Natural killer cell (primary cell): ENCODE data around the gene KARS1. TPM values are rescaled to one million over a fixed set of nuclear protein-coding genes. Genes with fewer than 3 reads are reported as not detected.
A peak's percentile ranks its signal among the peaks of the same experiment; 100 is the strongest.

Experiments used
- ATAC-seq, 3 donors: fragments of 150-1000 bp in 2 of 3; fragments of 200-7000 bp in 1 of 3; cut with Tn5 transposase; 1 replicate in 1 of 3; 2 replicates in 2 of 3; pipeline ENCODE4 v1.10.0; 2021; ENCODE audit warnings: mild to moderate bottlenecking in 2 of 3, moderate library complexity in 2 of 3
- DNase-seq, 2 donors: peaks; one replicate each; pipeline versions ENCODE4 v3.0.0 to v3.0.0-alpha.2; 2013 to 2021; ENCODE audit warnings: mixed read lengths in 1 of 2
- H3K27ac ChIP-seq: one replicate; pipeline ENCODE4 v1.5.1; 2013; ENCODE audit warnings: mild to moderate bottlenecking, low read length
- H3K27me3 ChIP-seq: one replicate; pipeline ENCODE4 v1.6.1; 2013; ENCODE audit warnings: low read length; ENCODE audit not compliant: control insufficient read depth, insufficient read depth
- H3K36me3 ChIP-seq: one replicate; pipeline ENCODE4 v1.6.1; 2013; ENCODE audit warnings: low read length; ENCODE audit not compliant: control insufficient read depth, insufficient read depth
- H3K4me1 ChIP-seq: one replicate; pipeline ENCODE4 v1.6.1; 2013; ENCODE audit warnings: low read length; ENCODE audit not compliant: control insufficient read depth, insufficient read depth
- H3K4me3 ChIP-seq: one replicate; pipeline ENCODE4 v1.5.1; 2013; ENCODE audit warnings: low read length
- H3K9me3 ChIP-seq: one replicate; pipeline ENCODE4 v1.6.1; 2013; ENCODE audit warnings: low read length; ENCODE audit not compliant: control insufficient read depth, insufficient read depth
- H3K27ac Mint-ChIP-seq, 2 donors: one replicate each; pipeline ENCODE4 v1.8.0; 2022; ENCODE audit warnings: mild to moderate bottlenecking in 2 of 2, mixed read lengths in 2 of 2, moderate library complexity in 1 of 2
- H3K27me3 Mint-ChIP-seq, 2 donors: one replicate each; pipeline ENCODE4 v1.8.0; 2022; ENCODE audit warnings: low read depth in 2 of 2, mixed read lengths in 2 of 2
- H3K36me3 Mint-ChIP-seq: one replicate; pipeline ENCODE4 v1.8.0; 2022; ENCODE audit warnings: mixed read lengths
- H3K4me1 Mint-ChIP-seq, 2 donors: one replicate each; pipeline ENCODE4 v1.8.0; 2022; ENCODE audit warnings: mixed read lengths in 2 of 2
- H3K4me3 Mint-ChIP-seq: one replicate; pipeline ENCODE4 v1.8.0; 2022; ENCODE audit warnings: mild to moderate bottlenecking, moderate library complexity, mixed read lengths
- H3K9me3 Mint-ChIP-seq, 2 donors: one replicate each; pipeline ENCODE4 v1.8.0; 2022; ENCODE audit warnings: mixed read lengths in 2 of 2
- CTCF ChIP-seq: fragments of 200-600 bp; IDR thresholded peaks from one replicate; pipeline ENCODE4 v1.8.0; 2022; ENCODE audit warnings: antibody characterized with exemption
- WGBS: methylation state at CpG from one replicate; pipeline ENCODE4 v1.1.7; 2013; ENCODE audit warnings: missing lambda C conversion rate; ENCODE audit not compliant: insufficient coverage; 5-methylcytosine and 5-hydroxymethylcytosine counted together
- intact Hi-C: fragments of 100-400 bp; cut with micrococcal nuclease; formaldehyde crosslinking; loops from one replicate; pipeline ENCODE4 v1.14.2; 2022
- total RNA-seq, 4 donors: library from RNA; stranded (reverse); fragments of 120-200 nt in 1 of 4; gene quantifications; one replicate each; pipeline versions ENCODE4 v1.2.3 to v1.2.4, GENCODE V29; 2013 to 2022

The KARS1 gene
- total RNA-seq, 3 donors from 2014 or later (not counting 1 experiment from before 2014, with no cell fraction given): 102 to 123 (median 114) TPM

- 81% methylated on average over 3 of the region's 4 CpGs for WGBS
- Mint-ChIP-seq H3K36me3 (peaks cover 17% of the 10 kb centered on the region), H3K27ac (peak overlapping the region; percentile 31 to 73), H3K4me1 (peaks cover 18 to 25% of the 10 kb centered on the region in 2 donors), H3K9me3 (no peaks in the 10 kb centered on the region), H3K27me3 (no peaks in the 10 kb centered on the region), H3K4me3 (no peak overlapping the region)
- no peak for ATAC-seq
- peaks cover 41% of the 10 kb centered on the region for H3K36me3 ChIP-seq
- intact Hi-C loops: no loop called here
- no peak for TF ChIP-seq CTCF
- no peak overlapping the region for H3K27ac ChIP-seq
- no peak for DNase-seq
- no peaks in the 10 kb centered on the region for H3K27me3 ChIP-seq
- no peaks in the 10 kb centered on the region for H3K4me1 ChIP-seq
- no peak overlapping the region for H3K4me3 ChIP-seq
- no peaks in the 10 kb centered on the region for H3K9me3 ChIP-seq
Measured at GRCh38 chr16:75660726-75661302, 13.3 kb upstream of the KARS1 start.

GRCh38 chr16:75660321-75660720 is 12.9 kb upstream of the KARS1 start:
- no peak overlapping the region for H3K4me3 Mint-ChIP-seq
- intact Hi-C loops: no loop called here
- no peak for ATAC-seq
- TF ChIP-seq CTCF: no peak
- Histone ChIP-seq H3K27me3 (no peaks in the 10 kb centered on the region), H3K27ac (no peak overlapping the region), H3K4me1 (no peaks in the 10 kb centered on the region), H3K4me3 (no peak overlapping the region), H3K36me3 (peaks cover 45% of the 10 kb centered on the region), H3K9me3 (no peaks in the 10 kb centered on the region)
- no peaks in the 10 kb centered on the region for H3K27me3 Mint-ChIP-seq
- H3K4me1 Mint-ChIP-seq: peaks cover 18 to 26% of the 10 kb centered on the region in 2 donors
- peaks cover 18% of the 10 kb centered on the region for H3K36me3 Mint-ChIP-seq
- peak overlapping the region in 1 of 2 donors; percentile 73 for H3K27ac Mint-ChIP-seq
- WGBS: 98% methylated on average over 6 of the region's 6 CpGs
- no peaks in the 10 kb centered on the region for H3K9me3 Mint-ChIP-seq
- DNase-seq: no peak

- no peak for DNase-seq
- Histone ChIP-seq H3K4me1 (peaks cover 4% of the 10 kb centered on the region), H3K27ac (no peak overlapping the region), H3K9me3 (no peaks in the 10 kb centered on the region), H3K27me3 (no peaks in the 10 kb centered on the region), H3K36me3 (peaks cover 56% of the 10 kb centered on the region), H3K4me3 (no peak overlapping the region)
- no peaks in the 10 kb centered on the region for H3K9me3 Mint-ChIP-seq
- TF ChIP-seq CTCF: no peak
- no peak for ATAC-seq
- H3K4me1 Mint-ChIP-seq: peaks cover 31 to 38% of the 10 kb centered on the region in 2 donors
- intact Hi-C loops: no loop called here
- H3K27me3 Mint-ChIP-seq: no peaks in the 10 kb centered on the region
- peak overlapping the region; percentile 23 to 58 for H3K27ac Mint-ChIP-seq
- H3K4me3 Mint-ChIP-seq: no peak overlapping the region
- WGBS: 92% methylated on average over 2 of the region's 2 CpGs
- H3K36me3 Mint-ChIP-seq: peaks cover 18% of the 10 kb centered on the region
Measured at GRCh38 chr16:75658175-75658574, 10.7 kb upstream of the KARS1 start.

- no peak overlapping the region for H3K27ac ChIP-seq
- H3K9me3 ChIP-seq: no peaks in the 10 kb centered on the region
- H3K27me3 ChIP-seq: no peaks in the 10 kb centered on the region
- no peaks in the 10 kb centered on the region for H3K9me3 Mint-ChIP-seq
- intact Hi-C loops: no loop called here
- peak overlapping the region; percentile 99 for H3K27ac Mint-ChIP-seq
- ATAC-seq (no peak), DNase-seq (no peak)
- TF ChIP-seq CTCF: no peak
- H3K27me3 Mint-ChIP-seq: no peaks in the 10 kb centered on the region
- H3K4me1 ChIP-seq: peaks cover 20% of the 10 kb centered on the region
- 80% methylated on average over 1 of the region's 1 CpG for WGBS
- no peak overlapping the region for H3K4me3 ChIP-seq
- H3K36me3 ChIP-seq: peaks cover 45% of the 10 kb centered on the region
- peaks cover 54 to 61% of the 10 kb centered on the region in 2 donors for H3K4me1 Mint-ChIP-seq
- H3K4me3 Mint-ChIP-seq: peak overlapping the region; percentile 22
- H3K36me3 Mint-ChIP-seq: peaks cover 18% of the 10 kb centered on the region
Measured at GRCh38 chr16:75653922-75654321, 6.5 kb upstream of the KARS1 start.
